Keratinocyte (primary cell): ENCODE data around the gene MFSD6L. TPM values are rescaled to one million over a fixed set of nuclear protein-coding genes. Genes with fewer than 3 reads are reported as not detected.

Experiments used
- DNase-seq: peaks from one replicate; pipeline ENCODE4 v3.0.0-alpha.2; 2011; ENCODE audit warnings: low read depth, missing footprints, low spot score
- FAIRE-seq: peaks from 2 replicates; lab custom pipeline; 2011; peaks lifted over from hg19 to GRCh38; lab: Jason Lieb, UNC
- H2AFZ ChIP-seq: 2 replicates; pipeline ENCODE4 v1.6.0; 2012; ENCODE audit warnings: low read length, control low read depth, inconsistent platforms; ENCODE audit not compliant: control insufficient read depth
- H3K27ac ChIP-seq: 2 replicates; pipeline ENCODE4 v1.5.1; 2011; ENCODE audit warnings: low read length; ENCODE audit not compliant: control insufficient read depth, insufficient read depth
- H3K27me3 ChIP-seq: 3 replicates; pipeline ENCODE4 v1.6.0; 2011; ENCODE audit warnings: low read length; ENCODE audit not compliant: control insufficient read depth, insufficient read depth; ENCODE audit errors: extremely low read depth
- H3K36me3 ChIP-seq, 2 experiments: 2 replicates in 1 of 2; 3 replicates in 1 of 2; pipeline ENCODE4 v1.5.1; 2011; ENCODE audit warnings: low read length in 2 of 2, mild to moderate bottlenecking in 1 of 2; ENCODE audit not compliant: control insufficient read depth in 2 of 2, insufficient read depth in 2 of 2; ENCODE audit errors: extremely low read depth in 1 of 2
- H3K4me1 ChIP-seq: 3 replicates; pipeline ENCODE4 v1.5.1; 2011; ENCODE audit warnings: low read length; ENCODE audit not compliant: control insufficient read depth, insufficient read depth; ENCODE audit errors: extremely low read depth
- H3K4me2 ChIP-seq: 3 replicates; pipeline ENCODE4 v1.6.0; 2011; ENCODE audit warnings: low read depth, low read length; ENCODE audit not compliant: control insufficient read depth, insufficient read depth; ENCODE audit errors: extremely low read depth
- H3K4me3 ChIP-seq, 3 experiments: fragments of 200-600 bp in 1 of 3; sonication (generic) in 1 of 3; 2 replicates in 2 of 3; 3 replicates in 1 of 3; pipeline ENCODE4 v1.5.1; 2011 to 2016; ENCODE audit warnings: low read length in 3 of 3, mild to moderate bottlenecking in 3 of 3, control low read depth in 2 of 3, inconsistent platforms in 1 of 3, low read depth in 1 of 3, mixed read lengths in 1 of 3, mixed run types in 1 of 3, moderate library complexity in 1 of 3; ENCODE audit not compliant: control insufficient read depth in 2 of 3, insufficient read depth in 2 of 3; ENCODE audit errors: extremely low read depth in 1 of 3
- H3K79me2 ChIP-seq: 2 replicates; pipeline ENCODE4 v1.6.0; 2012; ENCODE audit warnings: low read length; ENCODE audit not compliant: control insufficient read depth, insufficient read depth
- H3K9ac ChIP-seq: 3 replicates; pipeline ENCODE4 v1.6.0; 2011; ENCODE audit warnings: low read length; ENCODE audit not compliant: control insufficient read depth, insufficient read depth; ENCODE audit errors: extremely low read depth
- H3K9me1 ChIP-seq: 3 replicates; pipeline ENCODE4 v1.6.0; 2011; ENCODE audit warnings: low read length; ENCODE audit not compliant: control insufficient read depth, insufficient read depth; ENCODE audit errors: extremely low read depth
- H3K9me3 ChIP-seq: 2 replicates; pipeline ENCODE4 v1.5.1; 2012; ENCODE audit warnings: low read depth, low read length; ENCODE audit not compliant: control insufficient read depth
- H4K20me1 ChIP-seq: 3 replicates; pipeline ENCODE4 v1.6.0; 2011; ENCODE audit warnings: low read length; ENCODE audit not compliant: control insufficient read depth, insufficient read depth; ENCODE audit errors: extremely low read depth
- CTCF ChIP-seq, 3 experiments: IDR thresholded peaks in 1 of 3; conservative IDR thresholded peaks in 1 of 3; optimal IDR thresholded peaks in 1 of 3; 2 replicates in 2 of 3; 3 replicates in 1 of 3; pipeline versions ENCODE3 to v1.5.1; 2011; ENCODE audit warnings: low read length in 3 of 3, mild to moderate bottlenecking in 3 of 3, moderate library complexity in 2 of 3, control low read depth in 1 of 3, inconsistent platforms in 1 of 3; ENCODE audit not compliant: insufficient read depth in 2 of 3; ENCODE audit errors: extremely low read depth in 1 of 3
- EZH2 ChIP-seq: IDR thresholded peaks from one replicate; pipeline ENCODE4 v1.6.1; 2012; ENCODE audit warnings: inconsistent platforms, mild to moderate bottlenecking, low read length, moderate library complexity
- dilution Hi-C: fragments of 300-500 bp; cut with MboI; formaldehyde crosslinking; loops from one replicate; pipeline ENCODE4 v1.7.0; 2020; ENCODE audit warnings: low sequenced_read_pairs; ENCODE audit not compliant: extremely low pct_ligation_motif_present
- polyA plus RNA-seq, 5 experiments: library from polyadenylated mRNA; depleted of rRNA in 3 of 5; stranded (reverse) in 3 of 5; stranded (forward) in 1 of 5; unstranded in 1 of 5; fragments of >200 nt; gene quantifications; 1 replicate in 1 of 5; 2 replicates in 3 of 5; 3 replicates in 1 of 5; pipeline versions ENCODE4 v1.2.1 to v1.2.3, GENCODE V29; 2011 to 2012; ENCODE audit warnings: missing spikeins in 2 of 5, low read depth in 1 of 5, low replicate concordance in 1 of 5

The MFSD6L gene
- polyA plus RNA-seq, 1 donor (not counting 4 experiments of a cell fraction or from before 2014, with no cell fraction given), result not detected

GRCh38 chr17:8788998-8789397 lies 10.2 kb downstream of the MFSD6L start:
- Histone ChIP-seq H4K20me1 (no peaks in the 10 kb centered on the region), H3K27ac (no peak overlapping the region), H3K9ac (no peak overlapping the region), H3K27me3 (no peaks in the 10 kb centered on the region), H3K4me1 (no peaks in the 10 kb centered on the region), H3K4me2 (no peak overlapping the region), H3K9me1 (no peaks in the 10 kb centered on the region), H3K79me2 (no peaks in the 10 kb centered on the region), H2AFZ (no peak overlapping the region), H3K36me3 (no peaks in the 10 kb centered on the region), H3K4me3 (no peak overlapping the region), H3K9me3 (peaks cover 3% of the 10 kb centered on the region)
- no peak for TF ChIP-seq EZH2
- no peak for TF ChIP-seq CTCF (optimal IDR thresholded peaks at IDR 0.05 in 1 of 3, IDR thresholded peaks at IDR 0.05 in 1 of 3, conservative IDR thresholded peaks at IDR 0.05 in 1 of 3; ENCODE audit: extremely low read depth in 1 of 3, insufficient read depth in 2 of 3, low read length in 3 of 3)
- FAIRE-seq, result no peak
- no peak for DNase-seq
- dilution Hi-C loops, result no loop called here

- DNase-seq (no peak), FAIRE-seq (peak; percentile 67)
- Histone ChIP-seq H3K9me1 (no peaks in the 10 kb centered on the region), H3K27me3 (no peaks in the 10 kb centered on the region), H3K9ac (no peak overlapping the region), H3K4me1 (no peaks in the 10 kb centered on the region), H3K4me2 (no peak overlapping the region), H3K36me3 (no peaks in the 10 kb centered on the region), H3K4me3 (no peak overlapping the region), H4K20me1 (no peaks in the 10 kb centered on the region), H3K9me3 (no peaks in the 10 kb centered on the region), H2AFZ (no peak overlapping the region), H3K79me2 (no peaks in the 10 kb centered on the region), H3K27ac (no peak overlapping the region)
- TF ChIP-seq CTCF (optimal IDR thresholded peaks at IDR 0.05 in 1 of 3, IDR thresholded peaks at IDR 0.05 in 1 of 3, conservative IDR thresholded peaks at IDR 0.05 in 1 of 3; ENCODE audit: extremely low read depth in 1 of 3, insufficient read depth in 2 of 3, low read length in 3 of 3) (peak; percentile 85 to 90 (median 86)), EZH2 (no peak)
- dilution Hi-C loops, result no loop called here
Measured at GRCh38 chr17:8785547-8786413, 13.4 kb downstream of the MFSD6L start.
